Endothelial cell (in vitro differentiated cells): ENCODE data around the gene EYA2. TPM values are rescaled to one million over a fixed set of nuclear protein-coding genes. Genes with fewer than 3 reads are reported as not detected.

Experiments
- DNase-seq: peaks from one replicate; pipeline ENCODE4 v3.0.0; 2021; ENCODE audit warnings: low spot score
- H3K27ac Mint-ChIP-seq: one replicate; pipeline ENCODE4 v1.8.0; 2021; ENCODE audit warnings: mixed read lengths, inconsistent platforms; ENCODE audit not compliant: unreplicated experiment
- H3K27me3 Mint-ChIP-seq: one replicate; pipeline ENCODE4 v1.8.0; 2021; ENCODE audit warnings: mild to moderate bottlenecking, moderate library complexity, mixed read lengths, inconsistent platforms; ENCODE audit not compliant: unreplicated experiment
- H3K36me3 Mint-ChIP-seq: one replicate; pipeline ENCODE4 v1.8.0; 2021; ENCODE audit warnings: mild to moderate bottlenecking, low read depth, mixed read lengths, inconsistent platforms; ENCODE audit not compliant: unreplicated experiment
- H3K4me1 Mint-ChIP-seq: one replicate; pipeline ENCODE4 v1.8.0; 2021; ENCODE audit warnings: mild to moderate bottlenecking, mixed read lengths, inconsistent platforms; ENCODE audit not compliant: unreplicated experiment
- H3K4me3 Mint-ChIP-seq: one replicate; pipeline ENCODE4 v1.8.0; 2021; ENCODE audit warnings: mild to moderate bottlenecking, mixed read lengths, inconsistent platforms; ENCODE audit not compliant: unreplicated experiment
- H3K9me3 Mint-ChIP-seq: one replicate; pipeline ENCODE4 v1.8.0; 2021; ENCODE audit warnings: mixed read lengths, inconsistent platforms; ENCODE audit not compliant: unreplicated experiment
- CTCF ChIP-seq: fragments of 200-600 bp; sonication (generic); IDR thresholded peaks from one replicate; pipeline ENCODE4 v1.5.0; 2021; ENCODE audit warnings: antibody characterized with exemption; ENCODE audit not compliant: unreplicated experiment
- long read RNA-seq: library from polyadenylated mRNA; unstranded; transcript quantifications from one replicate; pipeline ENCODE4 v2.0.0, GENCODE V29; 2020; ENCODE audit not compliant: unreplicated experiment
- total RNA-seq: library from RNA; stranded (reverse); fragmentation: NEBNext Ultra II Directional; extraction: Animal tissue kit (Norgen Biotek cat#: 25700); gene quantifications from one replicate; pipeline ENCODE4 v1.2.1, GENCODE V29; 2021; ENCODE audit not compliant: unreplicated experiment

Gene EYA2
- not detected for total RNA-seq
- long read RNA-seq = 0 reads

- Mint-ChIP-seq H3K27me3 (peaks cover 9% of the 10 kb centered on the region), H3K4me1 (peaks cover 3% of the 10 kb centered on the region), H3K36me3 (no peaks in the 10 kb centered on the region), H3K9me3 (no peaks in the 10 kb centered on the region), H3K27ac (no peak within 1 kb of the TSS), H3K4me3 (peak within 1 kb of the TSS; percentile 81)
- TF ChIP-seq CTCF = no peak
- DNase-seq = peak; percentile 26
Observed at GRCh38 chr20:46894579-46894958, at the start of gene EYA2. TSS of gene EYA2 (plus strand) at chr20:46894843. CDS start at chr20:46990011, 95,168 bp downstream.

DNA sequence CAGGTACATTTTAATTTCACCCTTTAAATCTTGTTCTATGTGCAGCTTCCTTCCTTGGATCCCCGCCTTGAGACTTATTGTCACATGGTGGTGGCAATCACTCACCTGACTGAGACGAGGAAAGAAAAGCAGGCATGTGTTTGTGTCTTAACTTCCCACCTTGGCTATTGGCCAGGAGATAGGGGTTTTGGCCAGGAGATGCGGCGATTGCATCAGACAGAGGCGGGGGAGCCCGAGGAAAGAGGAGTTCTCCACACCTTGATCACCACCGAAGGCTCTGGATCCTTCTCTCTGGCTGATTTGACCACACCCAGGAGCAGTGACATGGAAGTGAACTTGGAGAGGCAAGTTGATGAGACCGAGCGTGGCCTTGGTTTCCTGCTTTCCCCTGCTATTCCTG lies 49.7 kb upstream of the EYA2 start:
- no peak overlapping the region for H3K4me3 Mint-ChIP-seq
- no peak for DNase-seq
- H3K36me3 Mint-ChIP-seq = no peaks in the 10 kb centered on the region
- H3K4me1 Mint-ChIP-seq = no peaks in the 10 kb centered on the region
- TF ChIP-seq CTCF = no peak
- H3K27me3 Mint-ChIP-seq = no peaks in the 10 kb centered on the region
- H3K27ac Mint-ChIP-seq = no peak overlapping the region
- H3K9me3 Mint-ChIP-seq = no peaks in the 10 kb centered on the region

DNA sequence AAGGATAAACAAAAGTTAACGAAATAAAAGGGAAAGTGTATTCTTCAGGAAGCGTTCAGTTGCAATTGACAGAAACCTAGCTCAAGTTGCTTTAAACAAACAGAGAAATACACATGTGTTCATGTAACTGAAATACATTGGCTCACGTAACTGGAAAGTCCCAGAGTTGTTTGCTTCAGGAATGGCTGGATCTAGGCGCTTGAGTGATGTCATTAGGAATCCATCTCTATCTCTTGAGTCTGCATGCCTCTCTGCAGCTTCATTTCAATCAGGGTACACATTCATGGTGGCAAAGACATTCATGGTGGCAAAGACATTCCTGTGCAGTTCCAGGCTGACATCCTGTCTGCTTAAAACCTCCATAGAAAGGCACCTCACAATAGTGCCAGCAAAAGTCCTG lies 45.4 kb upstream of the EYA2 start:
- Mint-ChIP-seq H3K27ac (no peak overlapping the region), H3K4me1 (no peaks in the 10 kb centered on the region), H3K36me3 (no peaks in the 10 kb centered on the region), H3K9me3 (no peaks in the 10 kb centered on the region), H3K27me3 (no peaks in the 10 kb centered on the region), H3K4me3 (no peak overlapping the region)
- no peak for TF ChIP-seq CTCF
- no peak for DNase-seq

DNA sequence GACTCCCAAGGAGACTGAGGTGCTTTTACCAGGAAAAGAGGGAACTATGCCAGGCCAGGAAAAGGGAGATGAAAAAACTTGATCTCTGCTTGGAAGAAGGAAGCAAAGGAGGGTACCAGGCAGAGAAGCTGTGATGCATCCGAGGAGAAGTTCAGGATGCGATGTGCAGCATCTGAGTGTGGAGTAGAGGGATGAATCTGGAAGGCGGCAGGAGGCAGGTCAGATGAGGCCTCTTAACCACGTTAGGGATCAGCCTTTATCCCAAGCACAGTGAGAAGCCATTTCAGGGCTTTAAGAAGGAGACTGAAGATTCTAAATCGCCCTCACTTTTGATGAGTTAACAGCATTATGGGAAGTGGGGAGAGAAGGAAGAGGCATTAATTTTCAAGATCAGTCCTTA lies 44.9 kb upstream of the EYA2 start:
- H3K4me3 Mint-ChIP-seq = no peak overlapping the region
- no peaks in the 10 kb centered on the region for H3K27me3 Mint-ChIP-seq
- TF ChIP-seq CTCF = no peak
- H3K4me1 Mint-ChIP-seq = no peaks in the 10 kb centered on the region
- H3K36me3 Mint-ChIP-seq = no peaks in the 10 kb centered on the region
- no peak for DNase-seq
- H3K9me3 Mint-ChIP-seq = no peaks in the 10 kb centered on the region
- no peak overlapping the region for H3K27ac Mint-ChIP-seq

GRCh38 chr20:46850416-46850815 lies 44.2 kb upstream of the EYA2 start:
- Mint-ChIP-seq H3K27me3 (no peaks in the 10 kb centered on the region), H3K9me3 (no peaks in the 10 kb centered on the region), H3K4me3 (no peak overlapping the region), H3K4me1 (no peaks in the 10 kb centered on the region), H3K27ac (no peak overlapping the region), H3K36me3 (no peaks in the 10 kb centered on the region)
- no peak for DNase-seq
- no peak for TF ChIP-seq CTCF
